HEK293 (cell line): ENCODE measurements around the gene SIM2.

Source experiments
- BCL11A ChIP-seq: fragments of 450-650 bp; formaldehyde crosslinking; IDR thresholded peaks from 2 replicates; pipeline ENCODE4 v1.5.1; 2016; ENCODE audit warnings: low read depth, missing biosample characterization, missing genetic modification characterization
- BCL6B ChIP-seq: fragments of 450-650 bp; formaldehyde crosslinking; IDR thresholded peaks from 2 replicates; pipeline ENCODE4 v1.5.1; 2017; ENCODE audit warnings: missing biosample characterization, missing genetic modification characterization
- GLI4 ChIP-seq: fragments of 450-650 bp; formaldehyde crosslinking; IDR thresholded peaks from 2 replicates; pipeline ENCODE4 v1.5.1; 2016; ENCODE audit warnings: missing biosample characterization, missing genetic modification characterization
- KLF7 ChIP-seq: fragments of 450-650 bp; formaldehyde crosslinking; IDR thresholded peaks from 2 replicates; pipeline ENCODE4 v1.5.1; 2016; ENCODE audit warnings: missing biosample characterization, missing genetic modification characterization, borderline replicate concordance
- OSR2 ChIP-seq: fragments of 450-650 bp; formaldehyde crosslinking; IDR thresholded peaks from 2 replicates; pipeline ENCODE4 v1.5.1; 2016; ENCODE audit warnings: missing biosample characterization, missing genetic modification characterization
- PRDM1 ChIP-seq: fragments of 450-650 bp; formaldehyde crosslinking; IDR thresholded peaks from 2 replicates; pipeline ENCODE4; 2016; ENCODE audit warnings: missing biosample characterization, missing genetic modification characterization
- SCRT2 ChIP-seq: fragments of 450-650 bp; formaldehyde crosslinking; IDR thresholded peaks from 2 replicates; pipeline ENCODE4 v1.5.1; 2016; ENCODE audit warnings: missing biosample characterization, missing genetic modification characterization
- SP3 ChIP-seq: fragments of 450-650 bp; formaldehyde crosslinking; IDR thresholded peaks from 2 replicates; pipeline ENCODE4 v1.5.1; 2016; ENCODE audit warnings: missing biosample characterization, missing genetic modification characterization
- SP7 ChIP-seq: fragments of 450-650 bp; formaldehyde crosslinking; IDR thresholded peaks from 2 replicates; pipeline ENCODE4 v1.5.1; 2016; ENCODE audit warnings: missing biosample characterization, missing genetic modification characterization
- YY1 ChIP-seq: fragments of 450-650 bp; formaldehyde crosslinking; IDR thresholded peaks from 2 replicates; pipeline ENCODE4 v1.5.1; 2018; ENCODE audit warnings: missing biosample characterization, missing genetic modification characterization
- ZBTB21 ChIP-seq: fragments of 450-650 bp; formaldehyde crosslinking; IDR thresholded peaks from 2 replicates; pipeline ENCODE4 v1.5.1; 2017; ENCODE audit warnings: missing biosample characterization, missing genetic modification characterization
- ZBTB6 ChIP-seq: fragments of 450-650 bp; formaldehyde crosslinking; IDR thresholded peaks from 2 replicates; pipeline ENCODE4 v1.5.1; 2017; ENCODE audit warnings: missing biosample characterization, missing genetic modification characterization
- ZEB2 ChIP-seq: fragments of 450-650 bp; formaldehyde crosslinking; IDR thresholded peaks from 2 replicates; pipeline ENCODE4 v1.5.1; 2016; ENCODE audit warnings: missing biosample characterization, missing genetic modification characterization
- ZFHX2 ChIP-seq: fragments of 450-650 bp; formaldehyde crosslinking; conservative IDR thresholded peaks from 2 replicates; pipeline ENCODE4 v1.5.1; 2016; ENCODE audit warnings: missing biosample characterization, missing genetic modification characterization
- ZFP37 ChIP-seq: fragments of 450-650 bp; formaldehyde crosslinking; IDR thresholded peaks from 2 replicates; pipeline ENCODE4 v1.5.1; 2016; ENCODE audit warnings: missing biosample characterization, missing genetic modification characterization
- ZNF155 ChIP-seq: fragments of 450-650 bp; formaldehyde crosslinking; IDR thresholded peaks from 2 replicates; pipeline ENCODE4 v1.5.1; 2016; ENCODE audit warnings: missing biosample characterization, missing genetic modification characterization
- ZNF184 ChIP-seq: fragments of 450-650 bp; IDR thresholded peaks from 2 replicates; pipeline ENCODE4 v1.5.1; 2018; ENCODE audit warnings: missing biosample characterization, mild to moderate bottlenecking, missing genetic modification characterization
- ZNF221 ChIP-seq: fragments of 450-650 bp; formaldehyde crosslinking; IDR thresholded peaks from 2 replicates; pipeline ENCODE4 v1.5.1; 2017; ENCODE audit warnings: missing biosample characterization, missing genetic modification characterization, borderline replicate concordance
- ZNF239 ChIP-seq: fragments of 450-650 bp; formaldehyde crosslinking; IDR thresholded peaks from 2 replicates; pipeline ENCODE4 v1.5.1; 2016; ENCODE audit warnings: missing biosample characterization, missing genetic modification characterization
- ZNF24 ChIP-seq: fragments of 450-650 bp; formaldehyde crosslinking; IDR thresholded peaks from 2 replicates; pipeline ENCODE4 v1.5.1; 2016; ENCODE audit warnings: missing biosample characterization, missing genetic modification characterization
- ZNF366 ChIP-seq: fragments of 450-650 bp; formaldehyde crosslinking; conservative IDR thresholded peaks from 2 replicates; pipeline ENCODE4 v1.5.1; 2016; ENCODE audit warnings: missing biosample characterization, missing genetic modification characterization
- ZNF37A ChIP-seq: fragments of 450-650 bp; IDR thresholded peaks from 2 replicates; pipeline ENCODE4 v1.5.1; 2018; ENCODE audit warnings: missing biosample characterization, missing genetic modification characterization
- ZNF398 ChIP-seq: fragments of 450-650 bp; formaldehyde crosslinking; IDR thresholded peaks from 2 replicates; pipeline ENCODE4 v1.5.1; 2017; ENCODE audit warnings: missing biosample characterization, missing genetic modification characterization
- ZNF513 ChIP-seq: fragments of 450-650 bp; IDR thresholded peaks from 2 replicates; pipeline ENCODE4 v1.5.1; 2018; ENCODE audit warnings: missing biosample characterization, missing genetic modification characterization
- ZNF514 ChIP-seq: fragments of 450-650 bp; formaldehyde crosslinking; IDR thresholded peaks from 2 replicates; pipeline ENCODE4 v1.5.1; 2016; ENCODE audit warnings: missing biosample characterization, missing genetic modification characterization
- ZNF529 ChIP-seq: fragments of 450-650 bp; formaldehyde crosslinking; IDR thresholded peaks from 2 replicates; pipeline ENCODE4 v1.5.1; 2017; ENCODE audit warnings: missing genetic modification characterization, missing biosample characterization; ENCODE audit not compliant: insufficient replicate concordance
- ZNF600 ChIP-seq: fragments of 450-650 bp; formaldehyde crosslinking; IDR thresholded peaks from 2 replicates; pipeline ENCODE4 v1.5.1; 2016; ENCODE audit warnings: missing biosample characterization, missing genetic modification characterization
- ZNF629 ChIP-seq: fragments of 450-650 bp; formaldehyde crosslinking; IDR thresholded peaks from 2 replicates; pipeline ENCODE4 v1.5.1; 2017; ENCODE audit warnings: missing biosample characterization, missing genetic modification characterization
- ZNF692 ChIP-seq: fragments of 450-650 bp; formaldehyde crosslinking; IDR thresholded peaks from 2 replicates; pipeline ENCODE4 v1.5.1; 2016; ENCODE audit warnings: missing biosample characterization, missing genetic modification characterization
- ZNF707 ChIP-seq: fragments of 450-650 bp; formaldehyde crosslinking; IDR thresholded peaks from 2 replicates; pipeline ENCODE4 v1.5.1; 2016; ENCODE audit warnings: missing biosample characterization, missing genetic modification characterization
- ZNF768 ChIP-seq: fragments of 450-650 bp; formaldehyde crosslinking; IDR thresholded peaks from 2 replicates; pipeline ENCODE4 v1.5.1; 2018; ENCODE audit warnings: missing biosample characterization, mild to moderate bottlenecking, missing genetic modification characterization
- ZNF791 ChIP-seq: fragments of 450-650 bp; formaldehyde crosslinking; IDR thresholded peaks from 2 replicates; pipeline ENCODE4 v1.5.1; 2016; ENCODE audit warnings: missing biosample characterization, missing genetic modification characterization
- ZNF837 ChIP-seq: fragments of 450-650 bp; formaldehyde crosslinking; IDR thresholded peaks from 2 replicates; pipeline ENCODE4 v1.5.1; 2016; ENCODE audit warnings: missing biosample characterization, missing genetic modification characterization

SIM2 gene

GRCh38 chr21:36783612-36784374, 84.9 kb downstream of the SIM2 start (continued):
- TF ChIP-seq BCL6B (tag by site-specific recombination) (no peak), ZNF600 (tag by site-specific recombination) (no peak), ZNF155 (tag by site-specific recombination) (no peak), ZNF513 (tag by site-specific recombination) (no peak), PRDM1 (tag by site-specific recombination) (no peak), OSR2 (tag by site-specific recombination) (peak; percentile 90), BCL11A (tag by site-specific recombination) (no peak), SP7 (0 out of 2 replicates have a peak, but pooled peaks have one; percentile 36), ZNF768 (tag by site-specific recombination) (no peak), SP3 (0 out of 2 replicates have a peak, but pooled peaks have one; percentile 20), ZFHX2 (tag by site-specific recombination) (no peak), ZNF366 (peak; percentile 73), ZNF514 (tag by site-specific recombination) (no peak), ZNF837 (tag by site-specific recombination) (no peak), ZNF184 (tag by site-specific recombination) (peak; percentile 77; the same call in 1 of the 2 replicates), ZBTB21 (tag by site-specific recombination) (0 out of 2 replicates have a peak, but pooled peaks have one; percentile 71), ZBTB6 (tag by site-specific recombination) (no peak), KLF7 (tag by site-specific recombination) (no peak), ZNF221 (tag by site-specific recombination) (no peak), ZNF398 (no peak), YY1 (tag by site-specific recombination) (no peak), ZFP37 (tag by site-specific recombination) (no peak; the same call in 1 of the 2 replicates), ZNF24 (no peak), ZNF692 (tag by site-specific recombination) (peak; percentile 84), ZNF791 (no peak), GLI4 (tag by site-specific recombination) (0 out of 2 replicates have a peak, but pooled peaks have one; percentile 33), ZNF37A (no peak), SCRT2 (tag by site-specific recombination) (no peak), ZEB2 (tag by site-specific recombination) (peak; percentile 46; the same call in 1 of the 2 replicates), ZNF529 (tag by site-specific recombination) (no peak), ZNF239 (tag by site-specific recombination) (0 out of 2 replicates have a peak, but pooled peaks have one; percentile 48), ZNF707 (tag by site-specific recombination) (no peak), ZNF629 (tag by site-specific recombination) (peak; percentile 89)
